Measurements from ENCODE around the gene MUC5B.
"Not testable (repeated sequence)": the region's sequence is repeated elsewhere in the genome, so short reads cannot be mapped to it uniquely, and the experiment has no call there.

Gene MUC5B, protein sequence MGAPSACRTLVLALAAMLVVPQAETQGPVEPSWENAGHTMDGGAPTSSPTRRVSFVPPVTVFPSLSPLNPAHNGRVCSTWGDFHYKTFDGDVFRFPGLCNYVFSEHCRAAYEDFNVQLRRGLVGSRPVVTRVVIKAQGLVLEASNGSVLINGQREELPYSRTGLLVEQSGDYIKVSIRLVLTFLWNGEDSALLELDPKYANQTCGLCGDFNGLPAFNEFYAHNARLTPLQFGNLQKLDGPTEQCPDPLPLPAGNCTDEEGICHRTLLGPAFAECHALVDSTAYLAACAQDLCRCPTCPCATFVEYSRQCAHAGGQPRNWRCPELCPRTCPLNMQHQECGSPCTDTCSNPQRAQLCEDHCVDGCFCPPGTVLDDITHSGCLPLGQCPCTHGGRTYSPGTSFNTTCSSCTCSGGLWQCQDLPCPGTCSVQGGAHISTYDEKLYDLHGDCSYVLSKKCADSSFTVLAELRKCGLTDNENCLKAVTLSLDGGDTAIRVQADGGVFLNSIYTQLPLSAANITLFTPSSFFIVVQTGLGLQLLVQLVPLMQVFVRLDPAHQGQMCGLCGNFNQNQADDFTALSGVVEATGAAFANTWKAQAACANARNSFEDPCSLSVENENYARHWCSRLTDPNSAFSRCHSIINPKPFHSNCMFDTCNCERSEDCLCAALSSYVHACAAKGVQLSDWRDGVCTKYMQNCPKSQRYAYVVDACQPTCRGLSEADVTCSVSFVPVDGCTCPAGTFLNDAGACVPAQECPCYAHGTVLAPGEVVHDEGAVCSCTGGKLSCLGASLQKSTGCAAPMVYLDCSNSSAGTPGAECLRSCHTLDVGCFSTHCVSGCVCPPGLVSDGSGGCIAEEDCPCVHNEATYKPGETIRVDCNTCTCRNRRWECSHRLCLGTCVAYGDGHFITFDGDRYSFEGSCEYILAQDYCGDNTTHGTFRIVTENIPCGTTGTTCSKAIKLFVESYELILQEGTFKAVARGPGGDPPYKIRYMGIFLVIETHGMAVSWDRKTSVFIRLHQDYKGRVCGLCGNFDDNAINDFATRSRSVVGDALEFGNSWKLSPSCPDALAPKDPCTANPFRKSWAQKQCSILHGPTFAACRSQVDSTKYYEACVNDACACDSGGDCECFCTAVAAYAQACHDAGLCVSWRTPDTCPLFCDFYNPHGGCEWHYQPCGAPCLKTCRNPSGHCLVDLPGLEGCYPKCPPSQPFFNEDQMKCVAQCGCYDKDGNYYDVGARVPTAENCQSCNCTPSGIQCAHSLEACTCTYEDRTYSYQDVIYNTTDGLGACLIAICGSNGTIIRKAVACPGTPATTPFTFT (N-terminal part only)

GRCh38 chr11:1222491-1223345 lies at the start of gene MUC5B:
Gene MUC5B (plus strand): TSS chr11:1223066. CDS start chr11:1223124, 58 bp downstream.
- no peak for DNase-seq (ENCODE audit: low spot score)

GRCh38 chr11:1173396-1173795 lies 49.5 kb upstream of the MUC5B start:
- not testable (repeated sequence) for DNase-seq (ENCODE audit: low spot score)

DNA sequence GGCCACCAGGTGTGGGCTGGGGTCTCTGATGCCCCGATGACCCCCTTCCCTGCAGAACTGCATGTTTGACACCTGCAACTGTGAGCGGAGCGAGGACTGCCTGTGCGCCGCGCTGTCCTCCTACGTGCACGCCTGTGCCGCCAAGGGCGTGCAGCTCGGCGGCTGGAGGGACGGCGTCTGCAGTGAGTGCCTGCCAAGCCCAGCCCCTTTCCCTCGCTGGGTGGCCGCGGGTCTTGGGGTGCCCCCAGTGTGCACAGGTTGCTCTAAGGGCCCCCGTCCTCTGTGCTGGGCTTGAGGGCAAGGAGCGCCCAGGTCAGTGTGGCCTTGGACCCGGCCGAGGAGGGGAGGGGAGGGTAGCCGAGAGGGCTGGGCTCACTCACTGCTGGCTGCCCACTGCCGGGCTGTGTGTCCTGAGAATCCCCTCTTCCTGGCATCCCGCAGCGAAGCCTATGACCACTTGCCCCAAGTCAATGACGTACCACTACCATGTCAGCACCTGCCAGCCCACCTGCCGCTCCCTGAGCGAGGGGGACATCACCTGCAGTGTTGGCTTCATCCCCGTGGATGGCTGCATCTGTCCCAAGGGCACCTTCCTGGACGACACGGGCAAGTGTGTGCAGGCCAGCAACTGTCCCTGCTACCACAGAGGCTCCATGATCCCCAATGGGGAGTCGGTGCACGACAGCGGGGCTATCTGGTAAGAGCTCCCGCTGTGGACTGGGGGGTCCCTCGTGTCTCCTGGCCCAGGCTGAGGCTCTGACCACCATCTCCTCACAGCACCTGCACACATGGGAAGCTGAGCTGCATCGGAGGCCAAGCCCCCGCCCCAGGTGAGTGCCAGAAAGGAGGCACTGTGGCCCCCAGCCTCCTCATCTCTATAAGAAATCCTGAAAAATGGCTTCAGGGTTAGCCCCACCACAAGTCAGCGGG lies 48.2 kb upstream of the MUC5B start:
- DNase-seq (ENCODE audit: low spot score) = no peak

DNA sequence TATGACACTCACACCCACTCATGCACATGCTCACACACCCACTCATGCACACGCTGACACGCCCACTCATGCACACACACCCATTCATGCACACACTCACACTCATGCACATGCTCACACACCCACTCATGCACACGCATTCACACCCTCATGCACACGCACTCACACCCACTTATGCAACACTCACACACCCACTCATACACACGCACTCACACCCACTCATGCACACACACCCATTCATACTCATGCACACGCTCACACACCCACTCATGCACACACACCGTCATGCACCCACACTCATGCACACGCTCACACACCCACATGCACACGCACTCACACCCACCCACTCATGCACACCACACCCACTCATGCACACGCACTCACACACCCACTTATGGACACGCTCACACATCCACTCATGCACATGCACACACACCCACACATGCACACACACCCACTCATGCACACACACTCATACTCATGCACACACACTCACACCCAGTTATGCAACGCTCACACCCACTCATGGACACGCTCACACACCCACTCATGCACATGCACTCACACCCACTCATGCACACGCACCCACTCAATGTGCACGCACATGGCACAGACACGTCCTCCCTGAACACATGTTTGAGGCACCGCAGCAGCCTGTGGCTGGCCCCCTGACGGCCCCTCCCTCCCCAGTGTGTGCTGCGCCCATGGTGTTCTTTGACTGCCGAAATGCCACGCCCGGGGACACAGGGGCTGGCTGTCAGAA lies 47.2 kb upstream of the MUC5B start:
- DNase-seq (ENCODE audit: low spot score) = no peak

DNA sequence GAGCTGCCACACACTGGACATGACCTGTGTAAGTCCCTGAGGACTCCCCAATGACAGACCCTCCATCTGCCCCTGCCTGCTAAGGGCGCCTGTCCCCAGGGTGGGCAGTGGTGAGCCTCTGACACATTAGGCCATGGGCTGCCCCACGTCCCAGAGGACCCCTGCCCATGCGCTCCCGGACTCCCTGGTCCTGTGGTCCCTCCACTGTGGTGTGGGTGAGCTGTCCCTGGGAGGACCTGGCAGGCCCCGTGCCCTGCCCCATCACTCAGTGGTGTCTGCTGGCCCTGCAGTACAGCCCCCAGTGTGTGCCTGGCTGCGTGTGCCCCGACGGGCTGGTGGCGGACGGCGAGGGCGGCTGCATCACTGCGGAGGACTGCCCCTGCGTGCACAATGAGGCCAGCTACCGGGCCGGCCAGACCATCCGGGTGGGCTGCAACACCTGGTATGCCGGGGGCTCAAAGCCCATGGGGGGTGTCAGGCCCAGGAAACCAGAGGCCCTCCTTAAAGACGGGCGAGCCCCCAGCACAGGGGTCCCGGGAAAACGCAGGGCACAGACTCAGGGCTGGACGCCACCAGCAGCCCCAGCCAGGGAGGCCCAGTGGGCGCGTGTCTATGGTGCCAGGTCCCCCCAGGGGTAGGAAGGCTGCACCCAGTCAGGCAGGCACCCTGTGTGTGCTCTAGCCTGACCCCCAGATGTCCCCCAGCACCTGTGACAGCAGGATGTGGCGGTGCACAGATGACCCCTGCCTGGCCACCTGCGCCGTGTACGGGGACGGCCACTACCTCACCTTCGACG lies 46.4 kb upstream of the MUC5B start:
- no peak for DNase-seq (ENCODE audit: low spot score)

DNA sequence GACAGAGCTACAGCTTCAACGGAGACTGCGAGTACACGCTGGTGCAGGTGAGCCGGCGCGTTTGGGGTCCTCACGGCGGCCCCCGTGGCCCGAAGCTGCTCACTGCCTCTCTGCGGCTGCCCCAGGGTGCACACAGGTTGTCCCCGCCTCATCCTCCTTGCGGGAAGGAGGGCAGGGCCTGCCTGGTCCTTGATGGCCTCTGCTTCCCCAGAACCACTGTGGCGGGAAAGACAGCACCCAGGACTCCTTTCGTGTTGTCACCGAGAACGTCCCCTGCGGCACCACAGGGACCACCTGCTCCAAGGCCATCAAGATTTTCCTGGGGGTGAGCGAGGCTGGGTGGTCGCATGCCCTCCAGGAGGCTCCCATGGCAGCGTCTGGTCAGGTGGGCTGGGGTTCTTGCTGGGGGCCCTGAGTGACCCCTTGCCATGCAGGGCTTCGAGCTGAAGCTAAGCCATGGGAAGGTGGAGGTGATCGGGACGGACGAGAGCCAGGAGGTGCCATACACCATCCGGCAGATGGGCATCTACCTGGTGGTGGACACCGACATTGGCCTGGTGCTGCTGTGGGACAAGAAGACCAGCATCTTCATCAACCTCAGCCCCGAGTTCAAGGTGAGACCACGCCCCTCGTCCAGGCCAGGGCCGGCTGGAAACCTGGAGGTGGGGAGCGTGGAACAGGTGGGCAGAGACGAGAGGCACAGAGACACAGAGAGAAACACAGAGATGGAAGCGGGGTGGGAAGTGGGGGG lies 45.7 kb upstream of the MUC5B start:
- no peak for DNase-seq (ENCODE audit: low spot score)

DNA sequence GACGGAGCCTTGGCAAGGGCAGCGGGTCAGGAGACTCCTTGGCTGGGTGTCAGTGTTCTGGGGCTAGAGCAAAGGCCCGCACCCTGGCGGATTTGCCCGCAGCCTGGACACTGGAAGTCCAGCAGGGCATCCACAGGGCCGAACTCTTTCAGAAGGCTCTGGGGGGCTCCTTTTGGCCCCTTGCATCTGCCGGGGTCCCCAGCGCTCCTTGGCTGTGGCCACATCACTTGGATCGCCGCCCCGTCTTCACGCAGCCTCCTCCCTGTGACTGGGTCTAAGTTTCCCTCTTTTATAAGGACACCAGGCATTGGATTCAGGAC lies 45.1 kb upstream of the MUC5B start:
- no peak for DNase-seq (ENCODE audit: low spot score)

DNA sequence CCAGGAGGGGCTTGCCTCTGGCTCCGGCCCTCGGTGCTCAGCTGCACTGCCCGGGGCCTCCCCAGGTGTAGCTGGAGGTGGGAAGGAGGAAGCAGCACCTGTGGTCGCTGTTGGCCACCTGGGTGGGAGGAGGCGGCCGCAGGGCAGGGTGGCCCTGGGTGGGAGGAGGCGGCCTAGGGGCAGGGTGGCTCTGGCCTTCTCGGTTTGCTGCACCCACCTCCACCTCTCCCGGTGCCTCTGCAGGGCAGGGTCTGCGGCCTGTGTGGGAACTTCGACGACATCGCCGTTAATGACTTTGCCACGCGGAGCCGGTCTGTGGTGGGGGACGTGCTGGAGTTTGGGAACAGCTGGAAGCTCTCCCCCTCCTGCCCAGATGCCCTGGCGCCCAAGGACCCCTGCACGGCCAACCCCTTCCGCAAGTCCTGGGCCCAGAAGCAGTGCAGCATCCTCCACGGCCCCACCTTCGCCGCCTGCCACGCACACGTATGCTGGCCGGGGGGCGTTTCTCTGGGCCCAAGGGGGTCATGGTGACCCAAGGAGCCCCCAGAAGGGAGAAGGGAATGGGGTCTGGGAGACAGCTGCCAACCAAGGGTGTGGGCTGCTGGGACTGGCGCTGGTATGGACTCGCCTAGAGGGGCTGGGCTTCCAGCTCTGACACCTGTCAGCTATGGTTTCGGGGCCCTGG lies 44.5 kb upstream of the MUC5B start:
- no peak for DNase-seq (ENCODE audit: low spot score)

GRCh38 chr11:1178906-1179305 lies 44.0 kb upstream of the MUC5B start:
- DNase-seq (ENCODE audit: low spot score) = no peak

DNA sequence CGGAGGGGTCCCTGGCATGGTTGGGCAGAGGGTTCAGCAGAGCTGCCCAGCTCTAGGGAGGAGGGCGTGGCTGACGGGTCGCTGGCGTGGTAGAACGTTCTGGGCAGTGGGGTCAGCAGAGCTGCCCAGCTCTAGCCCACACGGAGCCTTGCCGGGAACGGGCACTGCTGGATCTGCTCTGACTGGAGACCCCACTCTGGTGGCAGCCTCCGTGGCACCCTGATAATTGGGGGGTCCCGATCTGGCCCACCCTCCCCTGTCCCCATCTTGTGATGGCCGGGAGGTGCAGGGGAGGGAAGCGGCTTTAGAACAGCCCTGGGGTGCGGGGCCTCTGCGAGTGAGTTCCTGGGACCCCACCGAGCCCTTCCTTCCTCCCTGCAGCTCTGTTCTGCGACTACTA lies 43.2 kb upstream of the MUC5B start:
- DNase-seq (ENCODE audit: low spot score) = no peak

DNA sequence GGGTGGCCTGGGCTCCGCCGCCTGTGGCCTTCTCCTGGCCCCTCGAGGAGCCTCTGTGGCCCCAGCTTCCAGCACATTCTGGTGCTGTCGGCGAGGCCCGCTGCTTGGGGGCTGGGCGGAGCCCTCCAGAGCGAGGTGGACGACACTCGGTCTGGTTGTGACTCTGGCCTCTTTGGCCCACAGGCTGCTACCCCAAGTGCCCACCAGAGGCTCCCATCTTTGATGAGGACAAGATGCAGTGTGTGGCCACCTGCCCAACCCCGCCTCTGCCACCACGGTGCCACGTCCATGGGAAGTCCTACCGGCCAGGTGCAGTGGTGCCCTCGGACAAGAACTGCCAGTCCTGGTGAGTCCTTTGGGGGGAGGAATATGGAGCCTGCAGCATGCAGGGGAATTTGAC lies 42.7 kb upstream of the MUC5B start:
- DNase-seq (ENCODE audit: low spot score) = no peak

DNA sequence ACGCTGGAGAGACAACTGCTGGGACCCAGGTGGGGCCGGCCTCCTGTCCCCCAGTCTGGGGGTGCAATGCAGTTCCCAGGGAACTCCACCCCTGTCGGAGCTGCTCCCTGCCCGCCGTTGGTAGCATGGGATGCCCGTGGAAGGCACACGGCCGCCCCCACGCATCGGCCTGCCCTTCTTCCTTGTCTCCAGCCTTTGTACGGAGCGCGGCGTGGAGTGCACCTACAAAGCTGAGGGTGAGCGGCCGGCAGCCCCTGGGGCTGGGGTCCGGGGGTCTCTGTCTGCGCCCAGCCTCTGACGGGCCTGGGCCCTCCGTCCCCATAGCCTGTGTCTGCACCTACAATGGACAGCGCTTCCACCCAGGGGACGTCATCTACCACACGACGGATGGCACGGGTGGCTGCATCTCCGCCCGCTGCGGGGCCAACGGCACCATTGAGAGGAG lies 41.9 kb upstream of the MUC5B start:
- DNase-seq (ENCODE audit: low spot score) = no peak

- no peak for DNase-seq (ENCODE audit: low spot score)
Measured at GRCh38 chr11:1181420-1181819, 41.4 kb upstream of the MUC5B start.

GRCh38 chr11:1181853-1182535 lies 40.9 kb upstream of the MUC5B start:
- DNase-seq (ENCODE audit: low spot score) = no peak

GRCh38 chr11:1184139-1184538 lies 38.7 kb upstream of the MUC5B start:
- DNase-seq (ENCODE audit: low spot score) = not testable (repeated sequence)

DNA sequence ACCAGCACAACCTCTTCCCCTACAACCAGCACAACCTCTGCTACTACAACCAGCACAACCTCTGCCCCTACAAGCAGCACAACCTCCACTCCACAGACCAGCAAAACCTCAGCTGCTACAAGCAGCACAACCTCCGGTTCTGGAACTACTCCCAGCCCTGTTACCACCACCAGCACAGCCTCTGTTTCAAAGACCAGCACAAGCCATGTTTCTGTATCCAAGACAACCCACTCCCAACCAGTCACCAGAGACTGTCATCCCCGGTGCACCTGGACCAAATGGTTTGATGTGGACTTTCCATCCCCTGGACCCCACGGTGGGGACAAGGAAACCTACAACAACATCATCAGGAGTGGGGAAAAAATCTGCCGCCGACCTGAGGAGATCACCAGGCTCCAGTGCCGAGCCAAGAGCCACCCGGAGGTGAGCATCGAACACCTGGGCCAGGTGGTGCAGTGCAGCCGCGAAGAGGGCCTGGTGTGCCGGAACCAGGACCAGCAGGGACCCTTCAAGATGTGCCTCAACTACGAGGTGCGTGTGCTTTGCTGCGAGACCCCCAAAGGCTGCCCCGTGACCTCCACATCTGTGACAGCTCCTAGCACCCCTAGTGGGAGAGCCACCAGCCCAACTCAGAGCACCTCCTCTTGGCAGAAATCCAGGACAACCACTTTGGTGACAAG lies 34.3 kb upstream of the MUC5B start:
- DNase-seq (ENCODE audit: low spot score) = not testable (repeated sequence)

Measured in kidney capillary endothelial cell (primary cell).